ENCODE data around the gene CNOT11.

- TF ChIP-seq CTCF (IDR thresholded peaks at IDR 0.05; ENCODE audit: low read length) (no peak), EZH2 (optimal IDR thresholded peaks at IDR 0.05; ENCODE audit: low read depth, low read length) (no peak)
These were observed at the start of gene CNOT11 for GRCh38 chr2:101252408-101253012.
